ENCODE results near the gene ELMO1.

GRCh38 chr7:37481154-37481553 lies 32.5 kb upstream of the ELMO1 start:
- TF ChIP-seq TAF1 (IDR thresholded peaks at IDR 0.05; ENCODE audit: borderline replicate concordance, low read depth, low read length) (no peak), POLR2A (IDR thresholded peaks at IDR 0.05; ENCODE audit: low read depth, low read length) (no peak)

Data from GM12892 (cell line).